GM12878 (cell line): ENCODE data around the gene NRG3. TPM values are rescaled to one million over a fixed set of nuclear protein-coding genes. Genes with fewer than 3 reads are reported as not detected.

Experiments
- ATAC-seq: fragments of 200-7000 bp; cut with Tn5 transposase; 3 replicates; pipeline ENCODE4 v1.9.1; 2020; ENCODE audit warnings: mild to moderate bottlenecking, moderate library complexity
- BruUV-seq: library from RNA; stranded (reverse); fragments of 400-500 nt; replicated peaks from 2 replicates; lab custom pipeline; 2021; lab: Mats Ljungman, UMichigan
- CTCF ChIA-PET: fragments of 300-600 bp; sonication (Branson Sonifier 250); formaldehyde crosslinking; extraction: SDS; loops from one replicate; lab custom pipeline; 2021; ENCODE audit warnings: inconsistent platforms; lab: Yijun Ruan, JAX
- POLR2A ChIA-PET: fragments of 350-600 bp; formaldehyde crosslinking; extraction: SDS; loops from one replicate; lab custom pipeline; 2021; ENCODE audit warnings: inconsistent platforms; lab: Charles Lee
- RAD21 ChIA-PET: fragments of 300-600 bp; sonication (Branson Sonifier 250); formaldehyde crosslinking; loops from one replicate; lab custom pipeline; 2023; ENCODE audit warnings: antibody characterized with exemption; ENCODE audit not compliant: unreplicated experiment; lab: Charles Lee
- SMC1A ChIA-PET: fragments of 300-600 bp; sonication (Branson Sonifier 250); formaldehyde crosslinking; loops from one replicate; lab custom pipeline; 2023; ENCODE audit not compliant: unreplicated experiment, uncharacterized antibody; lab: Charles Lee
- DNase-seq: peaks from one replicate; pipeline ENCODE4 v3.0.0-alpha.2; 2011; ENCODE audit warnings: low read depth, low spot score
- FAIRE-seq: peaks from 3 replicates; lab custom pipeline; 2011; peaks lifted over from hg19 to GRCh38; lab: Jason Lieb, UNC
- H2AFZ ChIP-seq: 2 replicates; pipeline ENCODE4 v1.6.0; 2011; ENCODE audit warnings: low read depth, low read length, control low read depth; ENCODE audit not compliant: control insufficient read depth
- H3K27ac ChIP-seq: 2 replicates; pipeline ENCODE4 v1.5.1; 2011; ENCODE audit warnings: control low read depth; ENCODE audit not compliant: control insufficient read depth, insufficient read depth
- H3K27me3 ChIP-seq, 2 experiments: replicated peaks in 1 of 2; 2 replicates each; pipeline versions ENCODE4 v1.6.0 to v1.6.1; 2011; ENCODE audit warnings: low read length in 1 of 2; ENCODE audit not compliant: control insufficient read depth in 2 of 2, insufficient read depth in 2 of 2
- H3K36me3 ChIP-seq, 2 experiments: 2 replicates each; pipeline ENCODE4 v1.5.1; 2011; ENCODE audit warnings: low read length in 1 of 2; ENCODE audit not compliant: control insufficient read depth in 2 of 2, insufficient read depth in 2 of 2
- H3K4me1 ChIP-seq: 2 replicates; pipeline ENCODE4 v1.6.1; 2011; ENCODE audit warnings: mild to moderate bottlenecking, low read length, moderate library complexity, mixed read lengths; ENCODE audit not compliant: control insufficient read depth, insufficient read depth
- H3K4me2 ChIP-seq: 2 replicates; pipeline ENCODE4 v1.6.0; 2011; ENCODE audit warnings: control low read depth; ENCODE audit not compliant: control insufficient read depth, insufficient read depth
- H3K4me3 ChIP-seq: fragments of 200-600 bp; sonication (generic); 2 replicates; pipeline ENCODE4 v1.5.1; 2016
- H3K79me2 ChIP-seq: 2 replicates; pipeline ENCODE4 v1.6.0; 2011; ENCODE audit warnings: low read length; ENCODE audit not compliant: control insufficient read depth, insufficient read depth
- H3K9ac ChIP-seq: 2 replicates; pipeline ENCODE4 v1.8.0; 2011; ENCODE audit warnings: low read length, control low read depth, mixed read lengths; ENCODE audit not compliant: control insufficient read depth, insufficient read depth
- H3K9me3 ChIP-seq: replicated peaks from 3 replicates; pipeline ENCODE4 v1.5.1; 2011; ENCODE audit warnings: mild to moderate bottlenecking, low read length; ENCODE audit not compliant: control insufficient read depth, insufficient read depth
- H4K20me1 ChIP-seq: 2 replicates; pipeline ENCODE4 v1.6.0; 2011; ENCODE audit not compliant: control insufficient read depth, insufficient read depth
- ATF2 ChIP-seq: IDR thresholded peaks from 2 replicates; pipeline ENCODE4 v1.6.1; 2012; ENCODE audit warnings: low read length, inconsistent platforms
- BCL3 ChIP-seq: IDR thresholded peaks from 2 replicates; pipeline ENCODE4 v1.6.1; 2011; ENCODE audit warnings: borderline replicate concordance, low read depth, mild to moderate bottlenecking, moderate library complexity, low read length; ENCODE audit not compliant: insufficient read depth, poor library complexity, severe bottlenecking
- CREM ChIP-seq: IDR thresholded peaks from 2 replicates; pipeline ENCODE4 v1.6.1; 2014; ENCODE audit warnings: antibody characterized with exemption, low read depth
- DPF2 ChIP-seq: fragments of 450-650 bp; IDR thresholded peaks from 2 replicates; pipeline ENCODE4 v1.6.1; 2017; ENCODE audit warnings: mild to moderate bottlenecking
- ESRRA ChIP-seq: IDR thresholded peaks from 2 replicates; pipeline ENCODE4 v1.6.1; 2012; ENCODE audit warnings: mild to moderate bottlenecking, low read length, improper control_type of control experiment
- HDGF ChIP-seq: fragments of 450-650 bp; IDR thresholded peaks from 2 replicates; pipeline ENCODE4 v1.6.1; 2016; ENCODE audit warnings: antibody characterized with exemption
- IKZF2 ChIP-seq, 2 experiments: fragments of 450-650 bp; IDR thresholded peaks; 2 replicates each; pipeline ENCODE4 v1.6.1; 2017; ENCODE audit warnings: mild to moderate bottlenecking in 2 of 2, moderate library complexity in 2 of 2
- JUND ChIP-seq: IDR thresholded peaks from 2 replicates; pipeline ENCODE4 v1.6.1; 2012; ENCODE audit warnings: low read depth, mild to moderate bottlenecking, low read length, improper control_type of control experiment, moderate library complexity
- MXI1 ChIP-seq: fragments of 150-350 bp; IDR thresholded peaks from 2 replicates; pipeline ENCODE4 v1.6.1; 2011; ENCODE audit warnings: low read depth, mild to moderate bottlenecking, inconsistent platforms, low read length, improper control_type of control experiment
- NBN ChIP-seq: fragments of 450-650 bp; IDR thresholded peaks from 2 replicates; pipeline ENCODE4 v1.6.1; 2016
- PAX5 ChIP-seq: IDR thresholded peaks from 2 replicates; pipeline ENCODE4 v1.6.1; 2011; ENCODE audit warnings: low read depth, low read length, borderline replicate concordance
- SREBF2 ChIP-seq: IDR thresholded peaks from 2 replicates; pipeline ENCODE4 v1.6.1; 2012; ENCODE audit warnings: mild to moderate bottlenecking, low read length
- STAT3 ChIP-seq: IDR thresholded peaks from 2 replicates; pipeline ENCODE4 v1.6.1; 2011; ENCODE audit warnings: low read depth, low read length, improper control_type of control experiment
- TARDBP ChIP-seq: IDR thresholded peaks from 2 replicates; pipeline ENCODE4 v1.6.1; 2016; ENCODE audit warnings: borderline replicate concordance
- YY1 ChIP-seq: IDR thresholded peaks from 2 replicates; pipeline ENCODE4 v1.6.1; 2011; ENCODE audit warnings: low read depth, mild to moderate bottlenecking, low read length
- ZNF622 ChIP-seq: fragments of 450-650 bp; IDR thresholded peaks from 2 replicates; pipeline ENCODE4 v1.6.1; 2017; ENCODE audit warnings: mild to moderate bottlenecking, inconsistent platforms
- ZNF687 ChIP-seq: fragments of 450-650 bp; IDR thresholded peaks from 2 replicates; pipeline ENCODE4 v1.6.1; 2017; ENCODE audit warnings: mild to moderate bottlenecking, moderate library complexity
- WGBS: methylation state at CpG from one replicate; pipeline ENCODE4 v1.1.6; 2016; ENCODE audit warnings: low lambda C conversion rate; ENCODE audit not compliant: insufficient replicate concordance, insufficient coverage; ENCODE audit errors: missing lambda C conversion rate; 5-methylcytosine and 5-hydroxymethylcytosine counted together
- in situ Hi-C: fragments of 300-500 bp; cut with MboI; formaldehyde crosslinking; loops from 9 replicates; pipeline ENCODE4 v1.14.3; 2018; ENCODE audit warnings: mixed read lengths
- intact Hi-C: fragments of 100-400 bp; cut with micrococcal nuclease; formaldehyde crosslinking; loops from one replicate; pipeline ENCODE4 v1.14.2; 2022; ENCODE audit not compliant: unreplicated experiment
- polyA plus RNA-seq, 11 experiments: library from polyadenylated mRNA; depleted of rRNA in 4 of 11; unstranded in 6 of 11; stranded (reverse) in 5 of 11; fragments of >200 nt; fragmentation: Nextera tagmentation in 4 of 11; fragmentation: Illumina TruSeq in 1 of 11; extraction: Ambion mirVana in 4 of 11; extraction: Trizol in 1 of 11; gene quantifications; 1 replicate in 1 of 11; 2 replicates in 10 of 11; pipeline versions ENCODE4 v1.2.1 to v1.2.3, GENCODE V29; 2011 to 2016; ENCODE audit warnings: inconsistent platforms in 2 of 11, missing spikeins in 2 of 11, low read depth in 1 of 11
- total RNA-seq, 4 experiments: library from RNA; depleted of rRNA in 3 of 4; stranded (reverse); fragments of >200 nt in 3 of 4; fragmentation: Illumina TruSeq in 1 of 4; extraction: Trizol in 1 of 4; gene quantifications; 2 replicates each; pipeline versions ENCODE4 v1.2.1 to v1.2.3, GENCODE V29; 2013 to 2021

The NRG3 gene
- total and polyA plus RNA-seq, 10 of the 15 experiments (the other 5 are each of a cell fraction or from before 2014, with no cell fraction given), result 0.03 to 0.41 (median 0.17) TPM; not detected in 3

- TF ChIP-seq CREM (no peak), NBN (no peak), BCL3 (no peak), PAX5 (no peak)
- TF ChIP-seq, all 136 proteins: peak for 0
These were observed 39.9 kb downstream of the NRG3 start (continued) for GRCh38 chr10:81914736-81915503.

- ChIA-PET SMC1A (interaction anchor here (0.7 kb wide), 1 partner anchor 365 kb away, joined by 3 read pairs; no protein-coding TSS in a partner anchor), CTCF (interaction anchor here (1.0 kb wide), 1 partner anchor 10 kb away, joined by 3 read pairs; no protein-coding TSS in a partner anchor), POLR2A (no interaction called here), RAD21 (no interaction called here)
- no peaks in the 10 kb centered on the region for H3K4me1 ChIP-seq
- H2AFZ ChIP-seq, result no peak overlapping the region
- in situ Hi-C loops, result no loop called here
- no peaks in the 10 kb centered on the region for H3K9me3 ChIP-seq
- no peaks in the 10 kb centered on the region for H3K79me2 ChIP-seq
- no peak overlapping the region for H3K4me2 ChIP-seq
- WGBS, result 0% methylated on average over 2 of the region's 2 CpGs
- no peak overlapping the region for H3K9ac ChIP-seq
- intact Hi-C loops, result no loop called here
- H3K27ac ChIP-seq, result no peak overlapping the region
- H3K4me3 ChIP-seq, result no peak overlapping the region
- BruUV-seq, result no TSS peak
- ATAC-seq (no peak), DNase-seq (no peak), FAIRE-seq (no peak)
- H3K36me3 ChIP-seq, result no peaks in the 10 kb centered on the region
- H4K20me1 ChIP-seq, result no peaks in the 10 kb centered on the region
- H3K27me3 ChIP-seq, result no peaks in the 10 kb centered on the region
- TF ChIP-seq MXI1 (no peak), TARDBP (no peak), JUND (no peak), STAT3 (no peak), CREM (no peak), YY1 (no peak), SREBF2 (no peak), HDGF (no peak), ZNF687 (no peak), ZNF622 (no peak), IKZF2 (IDR thresholded peaks at IDR 0.05) (no peak), ATF2 (no peak), ESRRA (no peak), DPF2 (no peak)
These were observed 40.5 kb downstream of the NRG3 start for GRCh38 chr10:81915504-81915897.
